GM21723 (cell line): ENCODE results near the gene VAMP8.
A peak's percentile ranks its signal among the peaks of the same experiment; 100 is the strongest.
"Not testable (repeated sequence)": the region's sequence is repeated elsewhere in the genome, so short reads cannot be mapped to it uniquely, and the experiment has no call there.

Experiments used
- ATAC-seq: cut with Tn5 transposase; IDR thresholded peaks from one replicate; pipeline ENCODE4 v1.9.1; 2021; ENCODE audit warnings: mild to moderate bottlenecking, moderate library complexity; ENCODE audit not compliant: unreplicated experiment

The VAMP8 gene

GRCh38 chr2:85577386-85578242, at the start of gene VAMP8:
TSS of gene VAMP8 (plus strand) at chr2:85577586. CDS start at chr2:85577647, 61 bp downstream.
- ATAC-seq: peak; percentile 67

- ATAC-seq: no peak
These were observed 49.6 kb upstream of the VAMP8 start for GRCh38 chr2:85527787-85528186.

- no peak for ATAC-seq
These were observed 49.0 kb upstream of the VAMP8 start for GRCh38 chr2:85528355-85528754.

- no peak for ATAC-seq
These were observed 47.6 kb upstream of the VAMP8 start for GRCh38 chr2:85529809-85530208.

- ATAC-seq: no peak
These were observed 45.8 kb upstream of the VAMP8 start for GRCh38 chr2:85531589-85531988.

- ATAC-seq: no peak
These were observed 43.3 kb upstream of the VAMP8 start for GRCh38 chr2:85534099-85534498.

- ATAC-seq: no peak
These were observed 42.5 kb upstream of the VAMP8 start for GRCh38 chr2:85534881-85535280.

- no peak for ATAC-seq
These were observed 40.9 kb upstream of the VAMP8 start for GRCh38 chr2:85536479-85536878.

GRCh38 chr2:85537600-85538506, 39.5 kb upstream of the VAMP8 start:
- no peak for ATAC-seq

- ATAC-seq: peak; percentile 66
These were observed 38.7 kb upstream of the VAMP8 start, which contains the start of gene MAT2A for GRCh38 chr2:85538507-85539360. TSS of gene MAT2A (plus strand) at chr2:85539168. CDS start at chr2:85539288, 120 bp downstream.

- peak; percentile 32 for ATAC-seq
These were observed 37.8 kb upstream of the VAMP8 start for GRCh38 chr2:85539361-85540132.

GRCh38 chr2:85540133-85540648, 37.2 kb upstream of the VAMP8 start:
- no peak for ATAC-seq

- no peak for ATAC-seq
These were observed 36.1 kb upstream of the VAMP8 start for GRCh38 chr2:85541262-85541661.

GRCh38 chr2:85541753-85542457, 35.5 kb upstream of the VAMP8 start:
- ATAC-seq: no peak

GRCh38 chr2:85542777-85543176, 34.6 kb upstream of the VAMP8 start:
- no peak for ATAC-seq

GRCh38 chr2:85544254-85544691, 33.1 kb upstream of the VAMP8 start:
- not testable (repeated sequence) for ATAC-seq

GRCh38 chr2:85544915-85545779, 32.2 kb upstream of the VAMP8 start:
- ATAC-seq: not testable (repeated sequence)

GRCh38 chr2:85545780-85546240, 31.6 kb upstream of the VAMP8 start:
- no peak for ATAC-seq
